ENCODE measurements around the gene BRICD5.
"Not testable (repeated sequence)": the region's sequence is repeated elsewhere in the genome, so short reads cannot be mapped to it uniquely, and the experiment has no call there.

BRICD5 gene

DNA sequence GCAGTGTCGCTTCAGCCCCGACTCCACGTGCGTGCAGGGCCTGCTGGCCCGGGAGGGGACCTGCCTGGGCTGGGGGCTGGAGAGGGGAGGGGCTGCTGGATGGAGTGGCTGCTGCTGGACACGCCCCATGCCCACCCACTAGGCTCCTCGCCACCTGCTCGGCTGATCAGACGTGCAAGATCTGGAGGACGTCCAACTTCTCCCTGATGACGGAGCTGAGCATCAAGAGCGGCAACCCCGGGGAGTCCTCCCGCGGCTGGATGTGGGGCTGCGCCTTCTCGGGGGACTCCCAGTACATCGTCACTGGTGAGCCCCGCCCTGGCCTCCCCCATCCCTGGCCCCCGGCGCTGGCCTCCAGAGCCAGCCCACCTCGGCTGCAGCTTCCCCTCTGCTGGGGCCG, 2.4 kb downstream of the BRICD5 start:
- Histone ChIP-seq H3K9me3 (ENCODE audit: control insufficient read depth, insufficient read depth, low read length) (no peaks in the 10 kb centered on the region), H3K36me3 (ENCODE audit: control insufficient read depth, insufficient read depth, low read length) (peaks cover 37% of the 10 kb centered on the region), H3K4me1 (ENCODE audit: control insufficient read depth, insufficient read depth, low read length) (peaks cover 7% of the 10 kb centered on the region), H3K27me3 (ENCODE audit: control insufficient read depth, insufficient read depth, low read length) (no peaks in the 10 kb centered on the region), H3K4me3 (ENCODE audit: low read length) (no peak overlapping the region), H3K27ac (ENCODE audit: low read length) (no peak overlapping the region)
- no CpG with 5 or more reads among the region's 23 CpGs for WGBS (ENCODE audit: insufficient coverage, insufficient read length)
- DNase-seq (ENCODE audit: low read depth, low spot score), result no peak

DNA sequence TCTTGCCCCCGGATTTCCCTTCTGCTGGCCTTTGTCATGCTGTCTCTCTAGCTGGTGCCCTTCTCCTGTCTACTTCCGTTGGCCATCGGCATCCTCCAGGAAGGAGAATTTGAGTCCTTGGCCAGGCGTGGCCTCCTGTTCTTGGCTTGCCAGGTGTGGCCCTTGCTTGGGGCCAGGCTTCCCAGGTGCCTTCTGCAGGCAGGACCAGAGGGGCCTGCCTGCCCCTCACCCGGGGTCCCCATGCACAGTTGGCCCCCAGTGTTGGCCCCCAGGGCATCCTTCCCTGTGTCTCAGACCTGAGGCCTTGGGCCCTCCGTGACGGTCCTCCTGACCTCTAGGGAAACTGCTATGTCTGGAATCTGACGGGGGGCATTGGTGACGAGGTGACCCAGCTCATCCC, 2.8 kb downstream of the BRICD5 start:
- Histone ChIP-seq H3K9me3 (ENCODE audit: control insufficient read depth, insufficient read depth, low read length) (no peaks in the 10 kb centered on the region), H3K4me3 (ENCODE audit: low read length) (no peak overlapping the region), H3K4me1 (ENCODE audit: control insufficient read depth, insufficient read depth, low read length) (peaks cover 7% of the 10 kb centered on the region), H3K36me3 (ENCODE audit: control insufficient read depth, insufficient read depth, low read length) (peaks cover 37% of the 10 kb centered on the region), H3K27ac (ENCODE audit: low read length) (no peak overlapping the region), H3K27me3 (ENCODE audit: control insufficient read depth, insufficient read depth, low read length) (no peaks in the 10 kb centered on the region)
- DNase-seq (ENCODE audit: low read depth, low spot score), result no peak
- WGBS (ENCODE audit: insufficient coverage, insufficient read length), result no CpG with 5 or more reads among the region's 9 CpGs

DNA sequence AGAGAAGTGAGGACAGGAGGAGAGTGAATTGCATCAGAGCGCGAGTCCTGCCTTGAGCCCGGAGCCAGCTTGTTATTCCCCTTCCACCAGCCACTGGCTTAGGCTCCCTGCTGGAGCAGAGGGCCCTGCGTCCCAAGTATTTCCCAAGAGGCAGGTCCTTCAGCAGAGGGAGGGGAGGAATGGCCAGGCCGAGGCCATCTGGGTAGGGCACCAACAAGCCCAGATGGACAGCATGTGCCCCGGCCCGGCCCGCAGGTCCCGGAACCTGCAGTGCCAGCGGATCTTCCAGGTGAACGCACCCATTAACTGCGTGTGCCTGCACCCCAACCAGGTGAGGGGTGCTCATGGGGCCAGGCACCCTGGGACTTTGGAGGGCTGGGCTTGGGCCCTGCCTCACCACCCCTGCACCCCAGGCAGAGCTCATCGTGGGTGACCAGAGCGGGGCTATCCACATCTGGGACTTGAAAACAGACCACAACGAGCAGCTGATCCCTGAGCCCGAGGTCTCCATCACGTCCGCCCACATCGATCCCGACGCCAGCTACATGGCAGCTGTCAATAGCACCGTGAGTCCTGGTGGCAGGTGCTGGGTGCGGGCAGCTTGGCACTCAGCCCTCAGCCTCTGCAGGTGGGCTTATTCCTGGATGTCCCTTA, 3.8 kb downstream of the BRICD5 start:
- no peak for DNase-seq (ENCODE audit: low read depth, low spot score)
- WGBS (ENCODE audit: insufficient coverage, insufficient read length), result no CpG with 5 or more reads among the region's 23 CpGs
- Histone ChIP-seq H3K4me1 (ENCODE audit: control insufficient read depth, insufficient read depth, low read length) (peaks cover 7% of the 10 kb centered on the region), H3K36me3 (ENCODE audit: control insufficient read depth, insufficient read depth, low read length) (peaks cover 28% of the 10 kb centered on the region), H3K27ac (ENCODE audit: low read length) (no peak overlapping the region), H3K4me3 (ENCODE audit: low read length) (no peak overlapping the region), H3K27me3 (ENCODE audit: control insufficient read depth, insufficient read depth, low read length) (no peaks in the 10 kb centered on the region), H3K9me3 (ENCODE audit: control insufficient read depth, insufficient read depth, low read length) (no peaks in the 10 kb centered on the region)

DNA sequence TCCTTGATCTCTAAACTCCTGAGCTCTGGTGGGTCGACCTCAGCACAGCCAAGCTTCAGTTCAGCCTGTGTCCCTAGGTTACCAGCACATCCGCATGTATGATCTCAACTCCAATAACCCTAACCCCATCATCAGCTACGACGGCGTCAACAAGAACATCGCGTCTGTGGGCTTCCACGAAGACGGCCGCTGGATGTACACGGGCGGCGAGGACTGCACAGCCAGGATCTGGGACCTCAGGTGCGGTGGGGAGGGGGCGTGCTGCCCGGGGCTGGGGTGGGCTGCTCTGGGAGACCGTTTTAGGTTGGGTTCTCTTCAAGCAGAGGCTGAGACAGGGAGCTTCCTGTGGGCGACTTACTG, 4.3 kb downstream of the BRICD5 start:
- Histone ChIP-seq H3K9me3 (ENCODE audit: control insufficient read depth, insufficient read depth, low read length) (no peaks in the 10 kb centered on the region), H3K27me3 (ENCODE audit: control insufficient read depth, insufficient read depth, low read length) (no peaks in the 10 kb centered on the region), H3K4me1 (ENCODE audit: control insufficient read depth, insufficient read depth, low read length) (peaks cover 7% of the 10 kb centered on the region), H3K27ac (ENCODE audit: low read length) (no peak overlapping the region), H3K36me3 (ENCODE audit: control insufficient read depth, insufficient read depth, low read length) (peaks cover 27% of the 10 kb centered on the region), H3K4me3 (ENCODE audit: low read length) (no peak overlapping the region; the same call in 1 of the 2 replicates)
- DNase-seq (ENCODE audit: low read depth, low spot score), result no peak
- WGBS (ENCODE audit: insufficient coverage, insufficient read length), result no CpG with 5 or more reads among the region's 18 CpGs

DNA sequence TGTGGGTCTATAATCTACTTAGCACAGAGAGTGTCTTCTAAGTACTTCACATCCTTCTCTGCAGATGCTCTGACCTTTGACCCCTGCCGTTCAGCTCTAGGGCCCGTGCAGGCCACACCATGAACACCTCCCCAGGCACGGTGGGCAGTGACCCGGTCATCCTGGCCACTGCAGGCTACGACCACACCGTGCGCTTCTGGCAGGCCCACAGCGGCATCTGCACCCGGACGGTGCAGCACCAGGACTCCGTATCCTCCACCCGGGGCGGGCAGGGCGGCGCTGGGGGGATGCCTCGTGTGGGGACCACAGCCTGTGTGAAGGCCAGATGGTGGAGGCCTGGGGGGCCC, 4.7 kb downstream of the BRICD5 start:
- H3K4me3 ChIP-seq (ENCODE audit: low read length), result peak overlapping the region; percentile 70
- peaks cover 5% of the 10 kb centered on the region; the same call in 1 of the 2 replicates for H3K4me1 ChIP-seq (ENCODE audit: control insufficient read depth, insufficient read depth, low read length)
- H3K36me3 ChIP-seq (ENCODE audit: control insufficient read depth, insufficient read depth, low read length), result peaks cover 27% of the 10 kb centered on the region
- DNase-seq (ENCODE audit: low read depth, low spot score), result no peak
- no peaks in the 10 kb centered on the region for H3K9me3 ChIP-seq (ENCODE audit: control insufficient read depth, insufficient read depth, low read length)
- no CpG with 5 or more reads among the region's 16 CpGs for WGBS (ENCODE audit: insufficient coverage, insufficient read length)
- no peak overlapping the region for H3K27ac ChIP-seq (ENCODE audit: low read length)
- H3K27me3 ChIP-seq (ENCODE audit: control insufficient read depth, insufficient read depth, low read length), result no peaks in the 10 kb centered on the region

DNA sequence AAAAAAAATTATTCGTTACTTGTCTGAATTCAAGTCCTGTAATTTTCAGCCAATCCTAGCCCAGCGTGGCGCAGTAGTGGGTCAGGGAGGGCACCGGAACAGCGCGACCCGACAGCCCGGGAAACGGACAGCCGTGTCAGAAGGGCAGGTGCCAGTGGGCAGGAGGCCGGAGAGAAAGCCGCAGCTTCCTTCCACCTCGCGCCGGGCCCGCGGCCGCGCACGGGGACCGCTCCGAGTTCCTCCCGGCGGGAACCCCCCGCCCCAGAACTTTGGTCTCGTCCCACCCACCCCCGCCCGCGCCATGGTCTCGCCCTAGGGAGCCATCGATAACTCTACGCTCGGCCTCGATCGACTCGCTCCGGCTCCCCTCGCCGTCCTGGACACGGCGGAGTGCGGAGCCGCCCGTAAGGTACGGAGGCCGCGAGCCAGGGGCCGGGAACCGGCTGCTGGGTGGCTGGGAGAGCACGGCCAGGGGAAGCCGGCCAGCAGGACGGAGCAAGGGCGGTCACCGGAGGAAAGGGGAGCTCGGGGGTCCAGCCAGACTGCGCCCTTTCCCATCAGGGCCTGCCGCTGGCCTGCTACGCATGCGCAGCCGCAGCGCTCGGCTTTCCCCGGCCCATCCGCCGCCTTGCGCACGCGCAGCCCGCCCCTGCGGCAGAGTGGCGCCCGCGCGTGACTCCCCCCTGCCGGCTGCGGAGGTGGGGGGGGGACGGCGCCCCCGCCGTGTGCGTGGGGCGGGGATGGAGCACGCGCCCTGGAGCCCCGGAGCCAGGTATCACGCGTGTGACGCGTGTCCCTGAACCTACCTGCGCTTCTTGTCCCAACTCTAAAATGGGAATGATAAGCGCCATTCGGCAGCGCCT, 5.3 kb downstream of the BRICD5 start, which contains the start of gene MLST8:
MLST8 (plus strand) TSS at position 351 of the 863 bp plus-strand sequence. CDS start 632 bp downstream, outside the sequence.
- Histone ChIP-seq H3K27ac (ENCODE audit: low read length) (no peak within 1 kb of the TSS), H3K4me3 (ENCODE audit: low read length) (peak within 1 kb of the TSS; percentile 70), H3K36me3 (ENCODE audit: control insufficient read depth, insufficient read depth, low read length) (peaks cover 27% of the 10 kb centered on the region), H3K9me3 (ENCODE audit: control insufficient read depth, insufficient read depth, low read length) (no peaks in the 10 kb centered on the region), H3K27me3 (ENCODE audit: control insufficient read depth, insufficient read depth, low read length) (no peaks in the 10 kb centered on the region), H3K4me1 (ENCODE audit: control insufficient read depth, insufficient read depth, low read length) (peaks cover under 1% of the 10 kb centered on the region; the same call in 1 of the 2 replicates)
- no peak for DNase-seq (ENCODE audit: low read depth, low spot score)
- no CpG with 5 or more reads among the region's 93 CpGs for WGBS (ENCODE audit: insufficient coverage, insufficient read length)

DNA sequence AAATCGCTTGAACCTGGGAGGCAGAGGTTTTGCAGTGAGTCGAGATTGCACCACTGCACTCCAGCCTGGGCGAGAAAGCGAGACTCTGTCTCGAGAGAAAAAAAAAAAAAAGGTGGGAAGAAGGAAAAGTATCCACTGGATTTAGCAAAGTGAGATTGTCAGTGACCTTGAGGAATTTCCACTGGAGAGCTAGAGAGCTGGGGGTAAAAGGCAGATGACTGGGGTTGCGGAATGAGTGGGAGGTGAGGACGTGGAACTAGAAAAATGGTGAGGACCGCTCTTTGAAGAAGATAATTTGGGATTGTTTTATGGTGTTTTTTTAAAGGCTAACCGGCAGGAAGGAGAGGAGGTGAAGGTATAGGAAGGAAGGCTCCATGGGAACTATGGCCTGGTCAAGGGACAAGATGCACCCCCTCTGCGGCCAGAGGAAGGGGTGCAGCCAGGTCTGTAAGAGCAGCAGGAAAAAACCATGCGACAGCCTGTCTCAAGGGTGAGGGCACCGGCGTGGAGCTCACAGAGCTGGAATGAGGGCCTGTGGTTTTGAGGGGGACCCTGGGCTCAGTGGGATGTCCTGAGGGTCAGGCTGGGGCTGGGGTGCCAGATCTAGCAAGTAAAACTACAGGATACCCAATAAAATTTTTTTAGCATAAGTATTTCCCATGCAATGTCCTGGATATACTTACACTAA, 6.1 kb downstream of the BRICD5 start:
- no peaks in the 10 kb centered on the region for H3K27me3 ChIP-seq (ENCODE audit: control insufficient read depth, insufficient read depth, low read length)
- H3K27ac ChIP-seq (ENCODE audit: low read length), result no peak overlapping the region
- no peaks in the 10 kb centered on the region; the same call in 1 of the 2 replicates for H3K4me1 ChIP-seq (ENCODE audit: control insufficient read depth, insufficient read depth, low read length)
- no peaks in the 10 kb centered on the region for H3K9me3 ChIP-seq (ENCODE audit: control insufficient read depth, insufficient read depth, low read length)
- no peak for DNase-seq (ENCODE audit: low read depth, low spot score)
- WGBS (ENCODE audit: insufficient coverage, insufficient read length), result 100% methylated on average over 4 of the region's 13 CpGs
- H3K4me3 ChIP-seq (ENCODE audit: low read length), result peak overlapping the region; percentile 70; the same call in 1 of the 2 replicates
- peaks cover 27% of the 10 kb centered on the region for H3K36me3 ChIP-seq (ENCODE audit: control insufficient read depth, insufficient read depth, low read length)

DNA sequence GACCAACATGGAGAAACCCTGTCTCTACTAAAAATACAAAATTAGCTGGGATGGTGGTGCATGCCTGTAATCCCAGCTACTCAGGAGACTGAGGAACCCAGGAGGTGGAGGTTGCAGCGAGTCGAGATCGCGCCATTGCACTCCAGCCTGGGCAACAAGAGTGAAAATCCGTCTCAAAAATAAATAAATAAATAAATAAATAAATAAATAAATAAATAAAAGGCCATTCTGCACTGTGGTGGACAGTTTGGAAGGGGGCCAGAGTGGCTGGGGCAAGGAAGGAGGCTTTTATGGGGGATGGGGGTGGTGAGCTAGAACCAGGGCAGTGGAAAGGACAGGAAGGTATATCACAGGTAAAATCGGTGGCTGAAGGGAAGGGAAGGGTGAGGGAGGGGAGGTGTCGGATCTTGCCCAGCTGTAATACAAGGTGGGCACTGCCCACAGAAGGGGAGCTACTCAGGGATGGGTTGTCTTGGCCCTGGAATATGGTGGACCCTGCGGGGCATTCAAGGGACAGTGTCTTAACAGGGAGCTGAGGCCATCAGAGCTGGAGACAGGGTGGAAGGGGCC, 7.5 kb downstream of the BRICD5 start:
- not testable (repeated sequence) for H3K4me3 ChIP-seq (ENCODE audit: low read length); H3K27ac ChIP-seq (ENCODE audit: low read length); DNase-seq (ENCODE audit: low read depth, low spot score); H3K4me1 ChIP-seq (ENCODE audit: control insufficient read depth, insufficient read depth, low read length); H3K27me3 ChIP-seq (ENCODE audit: control insufficient read depth, insufficient read depth, low read length); H3K9me3 ChIP-seq (ENCODE audit: control insufficient read depth, insufficient read depth, low read length)
- WGBS (ENCODE audit: insufficient coverage, insufficient read length), result no CpG with 5 or more reads among the region's 8 CpGs
- peaks cover 13% of the 10 kb centered on the region for H3K36me3 ChIP-seq (ENCODE audit: control insufficient read depth, insufficient read depth, low read length)

DNA sequence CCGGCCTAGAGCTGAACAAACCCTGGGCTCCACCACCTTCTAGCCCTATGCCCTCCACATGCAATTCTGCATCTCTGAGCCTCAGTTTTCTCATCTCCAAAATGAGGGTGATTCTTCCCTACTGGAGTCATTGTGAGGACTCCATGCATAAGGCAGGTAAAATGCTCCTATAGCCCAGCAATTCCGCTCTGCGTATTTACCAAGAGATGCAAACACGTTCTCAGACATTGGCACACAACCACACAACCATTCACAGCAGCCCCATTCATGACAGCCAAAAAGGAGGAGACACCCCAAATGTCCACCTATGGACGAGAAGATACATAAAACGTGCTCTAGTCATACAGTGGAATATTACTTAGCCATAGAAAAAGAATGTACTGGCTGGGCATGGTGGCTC, 10.3 kb downstream of the BRICD5 start:
- H3K36me3 ChIP-seq (ENCODE audit: control insufficient read depth, insufficient read depth, low read length), result no peaks in the 10 kb centered on the region
- peaks cover 7% of the 10 kb centered on the region; the same call in 1 of the 2 replicates for H3K27me3 ChIP-seq (ENCODE audit: control insufficient read depth, insufficient read depth, low read length)
- peaks cover 4% of the 10 kb centered on the region; the same call in 1 of the 2 replicates for H3K4me1 ChIP-seq (ENCODE audit: control insufficient read depth, insufficient read depth, low read length)
- no peak overlapping the region for H3K27ac ChIP-seq (ENCODE audit: low read length)
- WGBS (ENCODE audit: insufficient coverage, insufficient read length), result no CpG with 5 or more reads among the region's 6 CpGs
- no peaks in the 10 kb centered on the region for H3K9me3 ChIP-seq (ENCODE audit: control insufficient read depth, insufficient read depth, low read length)
- no peak for DNase-seq (ENCODE audit: low read depth, low spot score)
- H3K4me3 ChIP-seq (ENCODE audit: low read length), result no peak overlapping the region

DNA sequence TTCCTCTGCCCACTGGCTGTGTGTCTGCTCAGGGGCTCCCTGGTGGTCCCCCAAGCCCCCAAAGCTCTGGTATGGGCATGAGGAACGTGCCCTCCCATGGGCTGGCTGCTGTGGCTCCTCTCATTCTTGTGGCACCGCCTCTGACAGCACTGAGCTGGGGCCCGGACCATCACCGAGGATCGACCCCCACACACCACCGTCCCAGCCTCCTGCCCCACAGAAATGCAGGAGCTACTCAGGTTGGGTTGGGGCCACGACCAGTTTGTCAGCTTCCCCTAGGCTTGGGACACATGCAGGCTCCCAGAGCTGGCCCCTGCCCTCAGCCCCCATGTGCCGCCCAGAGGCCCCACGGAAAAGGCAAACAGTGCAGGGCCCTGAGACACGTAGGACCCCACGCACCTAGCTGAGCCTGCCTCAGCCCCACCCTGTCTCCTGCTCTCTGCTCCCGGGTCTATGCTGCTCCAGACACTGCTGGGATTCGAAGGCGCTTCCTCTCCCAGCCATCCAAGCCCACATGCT, 11.0 kb downstream of the BRICD5 start:
- DNase-seq (ENCODE audit: low read depth, low spot score), result no peak
- WGBS (ENCODE audit: insufficient coverage, insufficient read length), result no CpG with 5 or more reads among the region's 14 CpGs

More for the DNA sequence above, 11.0 kb downstream of the BRICD5 start:
- Histone ChIP-seq H3K27me3 (ENCODE audit: control insufficient read depth, insufficient read depth, low read length) (peaks cover 7% of the 10 kb centered on the region; the same call in 1 of the 2 replicates), H3K27ac (ENCODE audit: low read length) (no peak overlapping the region), H3K9me3 (ENCODE audit: control insufficient read depth, insufficient read depth, low read length) (no peaks in the 10 kb centered on the region), H3K36me3 (ENCODE audit: control insufficient read depth, insufficient read depth, low read length) (no peaks in the 10 kb centered on the region), H3K4me1 (ENCODE audit: control insufficient read depth, insufficient read depth, low read length) (peaks cover 5% of the 10 kb centered on the region; the same call in 1 of the 2 replicates), H3K4me3 (ENCODE audit: low read length) (no peak overlapping the region)

Measured in iPS DF 6.9 (cell line).